Measurements from ENCODE around the gene OVAAL. TPM values are rescaled to one million over a fixed set of nuclear protein-coding genes. Genes with fewer than 3 reads are reported as not detected.

OVAAL gene
- total and polyA plus RNA-seq, 9 of the 15 experiments (the other 6 are each of a cell fraction or from before 2014, with no cell fraction given), result 0.04 to 0.18 (median 0.08) TPM; not detected in 4

- TF ChIP-seq THRA (IDR thresholded peaks at IDR 0.05) (no peak), CHAMP1 (IDR thresholded peaks at IDR 0.05) (no peak), NCOA2 (IDR thresholded peaks at IDR 0.05; ENCODE audit: partially characterized antibody in 2 of 2) (peak in 1 of 2 experiments; percentile 8), ZNF121 (CRISPR knock-in tag; conservative IDR thresholded peaks at IDR 0.05) (no peak), PPARD (CRISPR knock-in tag; IDR thresholded peaks at IDR 0.05) (no peak), MIER1 (IDR thresholded peaks at IDR 0.05; ENCODE audit: low read depth) (no peak), NRF1 (conservative IDR thresholded peaks at IDR 0.05 in 1 of 2, IDR thresholded peaks at IDR 0.05 in 1 of 2) (peak; percentile 90 to 92), TRIM28 (IDR thresholded peaks at IDR 0.05) (0 out of 2 replicates have a peak, but pooled peaks have one; percentile 50), RERE (CRISPR knock-in tag; IDR thresholded peaks at IDR 0.05; ENCODE audit: borderline replicate concordance) (no peak), NCOA6 (IDR thresholded peaks at IDR 0.05) (peak; percentile 20; the same call in 1 of the 2 replicates), SNIP1 (IDR thresholded peaks at IDR 0.05; ENCODE audit: low read depth) (no peak), ZBTB5 (IDR thresholded peaks at IDR 0.05) (no peak), ARID2 (IDR thresholded peaks at IDR 0.05) (no peak), NKRF (IDR thresholded peaks at IDR 0.05; ENCODE audit: borderline replicate concordance) (no peak)
Observed at GRCh38 chr1:180563026-180563827, 4.5 kb downstream of the OVAAL start (continued).
